Stimulated activated CD8-positive, alpha-beta memory T cell treated with anti-CD3 and anti-CD28 coated beads, Interleukin-15, amount 100 ng/mL, for 24 hours (primary cell): ENCODE measurements around the gene STRN3.
"Not testable (repeated sequence)": the region's sequence is repeated elsewhere in the genome, so short reads cannot be mapped to it uniquely, and the experiment has no call there.

Experiments
- DNase-seq: peaks from one replicate; pipeline ENCODE4 v3.0.0-alpha.2; 2020; ENCODE audit warnings: low read depth

STRN3 gene

DNA sequence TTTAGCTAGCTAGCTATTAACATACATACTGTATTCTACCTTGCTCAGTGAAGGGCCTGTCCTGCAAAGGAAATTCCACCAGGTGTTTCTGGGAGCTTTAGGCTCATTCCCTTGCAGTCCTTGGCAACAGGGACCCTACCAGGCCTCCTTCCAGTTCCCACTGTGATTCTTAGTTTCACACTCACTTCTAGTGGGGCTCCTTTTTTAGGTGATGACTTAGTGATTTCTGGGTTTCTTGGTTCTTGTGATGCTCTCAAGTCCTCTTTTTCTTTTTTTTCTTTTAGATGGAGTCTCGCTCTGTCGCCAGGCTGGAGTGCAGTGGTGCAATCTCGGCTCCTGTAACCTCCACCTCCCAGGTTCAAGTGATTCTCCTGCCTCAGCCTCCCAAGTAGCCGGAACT is 10.4 kb upstream of the STRN3 start:
- DNase-seq: no peak

DNA sequence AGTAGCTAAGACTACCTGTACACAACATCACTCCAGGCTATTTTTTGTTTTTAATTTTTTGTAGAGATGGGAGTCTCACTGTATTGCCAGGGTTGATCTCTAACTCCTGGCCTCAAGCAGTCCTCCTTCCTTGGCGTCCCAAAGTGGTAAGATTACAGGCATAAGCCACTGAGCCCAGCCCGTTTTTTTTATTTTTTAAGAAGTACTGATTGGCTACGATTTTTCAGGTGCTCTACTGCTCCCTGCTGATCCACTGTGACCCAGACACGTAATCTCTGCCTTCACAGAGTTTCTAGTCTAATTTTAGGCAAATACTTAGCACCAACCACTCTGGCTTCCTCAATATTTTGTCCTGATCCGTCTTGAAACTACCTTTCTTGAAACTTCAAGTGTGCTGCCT is 4.3 kb upstream of the STRN3 start:
- no peak for DNase-seq

DNA sequence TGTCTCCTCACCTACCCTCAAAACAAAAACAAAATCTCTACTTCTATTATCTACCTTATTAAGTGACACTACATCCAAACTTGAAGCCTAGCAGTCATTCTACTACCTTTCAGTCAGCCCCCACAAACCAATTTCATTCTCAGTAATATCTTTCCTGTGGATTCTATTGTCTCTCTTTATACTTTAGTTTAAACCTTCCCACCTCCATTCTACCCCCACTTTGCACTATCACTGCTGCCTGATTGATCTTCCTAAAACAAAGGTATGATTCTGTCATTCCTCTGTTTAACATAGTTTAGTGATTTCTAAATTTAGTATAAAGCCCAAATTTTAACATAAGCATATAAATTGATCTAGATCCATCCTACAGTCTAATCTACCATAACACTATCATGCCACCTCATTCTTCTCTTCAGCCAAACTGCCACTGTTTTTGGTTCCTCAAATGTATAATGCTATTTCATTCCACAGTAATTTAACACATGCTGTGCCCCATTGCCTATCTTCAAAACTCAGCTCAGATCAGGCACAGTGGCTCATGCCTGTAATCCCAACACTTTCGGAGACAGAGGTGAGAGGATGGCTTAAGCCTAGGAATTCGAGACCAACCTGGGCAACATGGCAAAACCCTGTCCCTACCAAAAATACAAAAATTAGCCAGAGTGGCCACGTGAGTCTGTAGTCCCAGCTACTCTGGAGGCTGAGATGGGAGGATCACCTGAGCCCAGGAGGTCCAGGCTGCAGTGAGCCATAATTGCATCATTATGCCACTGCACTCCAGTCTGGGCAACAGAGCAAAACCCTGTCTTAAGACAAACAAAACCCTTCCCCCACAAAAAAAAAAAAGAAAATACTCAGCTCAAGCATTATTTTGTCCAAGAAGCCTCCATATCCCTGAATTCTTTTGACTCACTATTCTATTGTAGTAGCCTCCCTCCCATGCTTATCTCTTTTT is 3.1 kb upstream of the STRN3 start:
- DNase-seq: no peak

DNA sequence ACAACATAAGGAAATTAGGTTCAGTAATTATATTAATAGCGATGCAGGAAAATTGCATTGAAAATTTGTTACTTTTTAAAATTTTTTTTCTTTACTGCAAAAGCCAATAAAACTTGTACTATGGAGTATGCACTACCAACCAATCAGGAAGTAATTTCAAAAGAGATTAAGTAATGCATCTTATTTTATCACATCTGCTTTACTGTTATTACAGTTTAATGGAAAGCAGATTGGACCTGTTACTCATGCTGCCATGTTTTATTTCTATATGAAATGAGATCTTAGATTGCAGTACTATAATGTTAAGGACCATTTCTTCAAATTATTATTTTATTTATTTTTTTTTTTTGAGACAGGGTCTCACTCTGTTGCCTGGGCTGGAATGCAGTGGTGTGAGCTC is 1.7 kb upstream of the STRN3 start:
- DNase-seq: no peak

DNA sequence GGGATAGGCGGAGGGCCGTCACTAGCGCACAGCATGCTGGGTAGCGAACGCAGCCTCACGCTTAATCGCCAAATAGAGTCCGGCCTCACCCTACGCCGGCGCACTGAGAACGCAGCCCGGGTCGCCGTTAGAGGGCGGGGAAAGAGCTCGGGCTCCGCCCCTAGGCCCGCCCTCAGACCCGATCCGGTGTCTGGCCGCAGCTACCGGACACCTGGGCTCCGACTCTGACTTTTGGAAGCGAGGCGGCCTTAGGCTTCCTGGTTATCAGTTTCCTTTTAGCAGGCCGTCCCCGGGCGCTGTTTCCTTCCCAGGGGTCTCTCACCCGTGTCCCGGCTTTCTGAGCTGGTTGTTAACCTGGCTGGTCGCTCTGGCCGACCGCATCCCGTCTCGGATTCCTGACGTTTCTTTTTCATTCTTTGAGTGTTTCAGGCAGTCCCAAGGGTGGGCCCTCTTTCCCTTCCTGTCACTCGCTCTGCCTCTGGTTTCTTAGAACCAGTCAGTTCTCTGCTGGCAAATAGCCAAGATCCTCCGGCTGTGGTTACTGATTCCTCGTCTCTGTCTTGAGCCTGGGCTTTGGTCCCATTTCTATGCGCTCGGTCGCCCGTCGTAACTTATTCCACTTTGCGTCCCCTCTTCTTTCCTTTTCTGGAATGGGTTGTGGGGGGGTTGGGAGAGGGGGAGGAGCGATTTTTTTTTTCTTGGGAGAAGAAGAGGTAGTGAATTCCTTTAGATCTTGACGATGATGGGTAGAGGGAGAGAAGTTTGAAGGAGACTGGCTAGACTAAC is 464 bp upstream of the STRN3 start:
- peak; percentile 72 for DNase-seq

DNA sequence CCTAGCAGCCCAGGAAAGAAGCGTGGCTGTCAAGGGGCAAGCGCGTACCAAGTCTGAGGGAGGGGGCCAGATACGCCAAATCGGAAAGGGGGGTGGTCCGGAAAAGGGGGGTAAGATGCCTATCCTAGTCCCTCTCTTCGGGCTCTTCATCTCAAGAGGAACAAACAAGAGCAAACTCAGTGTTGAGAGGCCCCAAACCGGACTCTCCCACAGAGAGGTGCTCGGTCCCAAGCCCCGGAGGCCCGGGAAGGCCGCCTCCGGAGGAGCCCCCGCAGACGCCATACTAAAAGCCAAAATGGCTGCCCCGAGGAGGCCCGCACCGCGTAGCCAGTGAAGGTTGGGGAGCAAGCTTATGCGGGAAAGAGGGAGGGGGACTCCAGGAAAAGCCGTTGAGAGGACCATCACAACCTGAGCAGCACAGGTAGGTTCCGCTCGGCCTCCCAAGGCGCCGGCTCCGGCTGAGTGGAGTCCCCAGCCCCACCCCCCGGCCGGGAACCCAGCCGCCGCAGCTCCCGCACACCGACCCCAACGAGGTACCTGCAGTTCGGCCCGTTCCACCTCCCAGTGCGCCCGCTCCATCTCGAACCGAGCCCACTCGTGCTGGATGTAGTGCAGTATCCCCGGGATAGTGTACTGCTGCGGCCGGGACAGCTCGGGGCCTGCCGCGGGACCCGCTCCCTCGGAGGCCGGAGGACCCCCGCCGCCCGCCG is 657 bp downstream of the STRN3 start, which contains the start of gene AP4S1:
Gene AP4S1, plus strand, starts transcription at position 283 of the 710 bp plus-strand sequence. CDS start 40,548 bp downstream, outside the sequence.
- DNase-seq: peak; percentile 23

DNA sequence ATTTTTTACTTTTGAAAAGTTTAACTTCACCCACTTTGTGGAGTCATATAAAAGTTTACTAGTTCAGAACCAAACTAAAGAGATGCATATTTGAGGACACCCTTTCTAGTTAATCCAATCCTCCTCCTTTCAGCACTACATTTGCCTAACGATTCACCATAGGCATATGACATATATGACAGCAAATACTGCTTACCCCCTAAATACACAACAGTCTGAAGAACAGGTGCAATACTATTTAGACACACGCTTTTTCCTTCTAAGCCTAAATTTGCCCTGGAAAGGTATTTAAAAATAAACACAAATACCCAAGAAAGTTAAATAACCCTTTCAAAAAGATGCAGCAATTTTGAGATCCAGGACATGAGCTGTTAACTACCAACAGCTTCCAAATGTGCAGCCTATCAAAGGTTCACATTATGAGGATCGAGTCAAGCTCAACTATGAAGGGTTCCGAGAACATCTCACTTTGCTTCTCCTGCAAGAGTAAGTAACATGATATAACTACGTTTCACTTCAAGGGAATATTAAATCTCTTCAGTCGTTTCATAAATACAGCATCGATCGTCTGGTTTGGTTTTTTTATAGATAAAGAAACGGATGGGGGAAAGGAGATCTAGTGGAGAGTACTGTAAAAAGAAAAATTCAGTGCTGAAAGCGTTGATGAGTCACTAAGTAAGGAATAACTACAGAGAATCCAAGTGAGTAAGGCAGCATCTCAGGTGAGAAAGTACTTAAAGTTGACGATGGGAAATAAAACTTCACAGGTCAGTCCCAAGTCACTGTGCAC is 1.4 kb downstream of the STRN3 start:
- no peak for DNase-seq

DNA sequence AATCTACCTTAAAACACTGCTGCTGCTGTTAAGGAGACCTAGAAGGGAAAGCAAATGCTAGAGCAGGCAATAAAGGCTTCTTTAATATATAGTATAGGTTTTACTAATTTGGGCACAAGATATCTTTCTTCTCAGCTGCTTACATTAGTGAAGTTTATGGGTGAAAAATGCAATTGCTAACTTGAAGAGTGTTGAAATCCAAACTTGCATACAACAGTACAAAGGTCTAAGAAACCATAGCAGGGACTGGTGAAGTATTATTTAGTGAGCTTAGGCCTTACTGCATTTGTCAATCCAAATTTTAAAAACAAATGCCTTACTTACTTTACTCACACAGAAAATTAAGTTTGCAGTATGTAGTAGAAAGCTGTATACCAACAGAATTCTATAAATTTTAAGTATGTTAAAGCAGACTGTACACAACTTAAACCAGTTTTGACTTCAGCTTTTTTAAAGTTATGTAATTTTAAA is 2.1 kb downstream of the STRN3 start:
- no peak for DNase-seq

DNA sequence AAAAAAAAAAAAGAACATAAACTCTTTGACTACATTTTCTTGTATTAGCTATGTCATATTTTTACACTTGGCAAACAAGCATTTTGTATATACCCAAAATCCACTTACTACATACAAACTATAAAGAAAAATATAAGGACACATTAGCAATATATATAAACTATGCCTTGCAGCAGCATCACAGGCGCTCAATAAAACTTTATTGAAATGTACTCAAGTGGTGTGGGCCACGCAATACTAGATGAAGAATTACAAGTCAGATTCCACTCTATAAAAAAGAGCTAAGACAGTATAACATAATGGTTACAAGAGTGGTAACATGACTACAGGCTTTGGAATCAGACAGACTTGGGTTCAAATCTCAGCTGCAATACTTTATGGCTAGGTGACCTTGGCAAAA is 3.8 kb downstream of the STRN3 start:
- DNase-seq: no peak

DNA sequence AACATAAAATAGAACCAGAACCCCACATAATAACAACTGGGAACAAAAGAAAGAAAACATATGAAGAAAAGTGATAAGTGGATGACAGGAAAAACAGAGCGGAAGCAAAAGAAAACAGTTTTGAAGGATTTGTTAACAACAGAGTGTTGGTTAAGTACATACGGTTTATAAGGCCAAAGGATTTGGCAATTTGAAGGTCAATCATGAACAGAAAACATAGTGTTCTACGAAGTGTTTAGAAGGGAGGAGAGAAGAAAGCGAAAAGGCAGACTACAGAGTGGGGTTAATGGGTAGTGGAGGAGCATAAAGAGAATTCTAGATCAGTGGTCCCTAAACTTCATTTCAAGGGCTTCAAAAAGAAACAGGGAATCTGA is 4.6 kb downstream of the STRN3 start:
- DNase-seq: no peak

DNA sequence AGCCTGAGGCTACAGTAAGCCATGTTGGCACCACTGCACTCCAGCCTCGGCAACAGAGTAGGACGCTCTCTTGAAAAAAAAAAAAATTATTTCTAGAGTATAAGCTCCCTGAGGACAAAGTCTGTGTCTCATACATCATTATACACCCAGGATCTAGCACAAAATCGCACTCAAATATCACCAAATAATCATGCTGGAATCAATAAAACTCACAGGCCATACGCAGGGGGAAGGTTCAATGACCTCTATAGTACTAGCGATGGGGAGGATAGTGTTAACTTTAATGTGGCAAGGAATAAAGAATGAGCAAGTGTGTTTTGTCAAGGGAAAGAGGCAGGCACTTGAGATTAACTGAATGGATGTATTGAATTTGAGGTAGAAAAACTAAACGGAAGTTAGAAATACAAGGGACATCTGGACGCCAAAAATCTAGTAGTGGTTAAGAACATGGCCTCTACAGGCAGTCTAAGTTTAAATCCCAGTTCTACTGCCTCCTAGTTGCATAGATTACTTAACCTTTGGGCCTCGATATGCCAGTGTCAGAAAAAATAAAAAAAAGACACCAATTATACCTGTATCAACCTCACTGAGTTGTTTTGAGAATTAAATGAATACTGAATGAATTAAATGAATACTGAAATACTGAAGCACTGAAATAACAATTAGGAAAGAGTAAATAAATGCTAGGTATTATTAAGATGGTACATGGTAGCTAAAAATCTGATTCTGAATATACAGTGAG is 5.2 kb downstream of the STRN3 start:
- no peak for DNase-seq

DNA sequence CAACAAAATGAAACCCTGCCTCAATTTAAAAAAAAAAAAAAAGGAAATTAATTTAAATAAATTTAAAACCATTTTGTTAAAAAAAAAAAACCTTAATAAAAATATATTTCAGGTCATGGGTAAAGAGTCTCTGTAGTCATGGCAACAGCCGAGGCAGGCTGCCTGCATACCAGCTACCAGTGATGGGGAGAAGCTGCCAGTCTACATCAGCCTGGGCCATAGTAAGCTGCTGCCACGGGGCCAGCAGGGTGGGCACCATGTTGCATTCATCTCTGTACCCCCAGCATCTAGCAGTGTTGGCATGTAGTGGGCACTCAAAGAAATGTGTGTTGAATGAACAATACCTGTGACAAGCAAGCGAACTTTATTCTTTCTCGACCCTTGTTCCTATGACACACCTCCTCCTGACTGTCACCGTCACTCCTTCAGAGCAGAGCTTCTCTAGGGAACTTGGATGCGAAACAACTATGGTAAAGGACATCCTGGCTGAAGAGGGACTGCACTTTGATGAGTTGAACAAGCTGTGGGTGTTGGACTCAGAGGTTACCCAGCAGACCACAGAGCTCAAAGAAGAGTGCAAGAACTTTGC is 8.0 kb downstream of the STRN3 start:
- no peak for DNase-seq

DNA sequence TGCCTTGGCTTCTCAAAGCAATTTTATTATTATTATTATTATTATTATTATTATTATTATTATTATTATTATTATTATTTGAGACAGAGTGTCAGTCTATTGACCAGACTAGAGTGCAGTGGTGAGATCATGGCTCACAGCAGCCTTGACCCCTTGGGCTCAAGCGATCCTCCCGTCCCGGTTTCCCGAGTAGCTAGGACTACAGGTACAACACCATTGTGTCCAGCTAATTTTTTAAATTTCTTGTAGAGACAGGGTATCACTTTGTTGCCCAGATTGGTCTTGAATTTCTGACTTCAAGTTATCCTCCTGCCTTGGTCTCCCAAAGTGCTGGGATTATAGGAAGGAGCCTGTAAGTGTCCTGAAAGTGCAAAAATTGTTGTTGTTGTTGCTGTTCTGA is 12.3 kb downstream of the STRN3 start:
- no peak for DNase-seq

DNA sequence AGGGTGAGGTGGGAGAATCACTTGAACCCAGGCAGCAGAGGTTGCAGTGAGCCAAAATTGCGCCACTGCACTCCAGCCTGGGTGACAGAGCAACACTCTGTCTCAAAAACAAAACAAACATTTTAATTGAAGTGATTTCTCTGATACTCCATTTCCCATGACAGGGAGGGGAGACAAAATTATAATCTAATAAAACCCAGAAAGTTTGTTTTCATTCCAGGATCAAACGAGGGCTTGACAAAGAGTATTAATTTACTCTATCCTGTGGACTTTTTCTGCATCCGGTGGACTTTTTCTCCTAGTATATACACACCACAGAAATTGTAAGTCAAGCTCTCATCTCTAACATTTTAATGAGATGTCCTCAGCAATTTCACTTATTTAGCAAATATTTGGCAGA is 15.2 kb downstream of the STRN3 start:
- DNase-seq: no peak

DNA sequence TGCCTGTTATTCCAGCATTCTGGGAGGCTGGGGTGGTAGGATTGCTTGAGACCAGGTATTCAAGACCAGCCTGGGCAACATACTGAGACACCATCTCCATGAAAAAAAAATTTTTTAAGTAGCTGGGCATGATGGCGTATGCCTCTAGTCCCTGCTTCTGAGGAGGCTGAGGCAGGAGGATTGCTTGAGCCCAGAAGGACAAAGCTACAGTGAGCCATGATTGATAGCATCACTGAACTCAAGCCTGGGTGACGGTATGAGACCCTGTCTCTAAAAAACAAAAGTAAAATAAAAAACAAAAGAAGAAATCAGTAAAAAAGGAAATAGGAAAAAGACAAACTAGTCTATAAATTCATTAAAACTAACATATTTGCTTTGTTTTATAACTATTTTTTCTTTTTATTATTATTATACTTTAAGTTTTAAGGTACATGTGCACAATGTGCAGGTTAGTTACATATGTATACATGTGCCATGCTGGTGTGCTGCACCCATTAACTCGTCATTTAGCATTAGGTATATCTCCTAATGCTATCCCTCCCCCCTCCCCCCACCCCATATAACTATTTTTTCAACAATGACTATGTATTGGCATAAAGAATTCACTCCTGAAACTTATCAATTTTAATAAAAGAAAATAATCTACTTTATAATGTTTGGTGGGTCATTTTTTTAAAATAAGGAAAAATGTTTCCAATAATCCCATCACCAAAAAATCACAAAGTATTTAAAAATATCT is 16.2 kb downstream of the STRN3 start:
- no peak for DNase-seq

DNA sequence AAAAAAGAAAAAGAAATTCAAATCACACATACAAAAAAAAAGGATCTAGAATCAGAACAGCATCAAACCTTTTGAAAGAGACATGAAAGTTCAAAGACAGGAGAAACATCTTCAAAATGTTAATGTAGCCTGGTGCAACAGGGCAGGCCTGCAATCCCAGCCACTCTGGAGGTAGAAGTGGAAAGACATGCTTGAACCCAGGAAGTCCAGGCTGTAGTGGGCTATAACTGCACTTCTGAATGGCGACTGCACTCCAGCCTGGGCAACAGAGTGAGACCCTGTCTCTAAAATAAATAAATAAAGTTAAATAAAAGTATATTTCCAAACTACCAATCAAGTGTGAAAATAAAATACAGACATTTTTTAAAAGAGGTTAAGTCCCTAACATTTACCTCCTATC is 19.5 kb downstream of the STRN3 start:
- no peak for DNase-seq

DNA sequence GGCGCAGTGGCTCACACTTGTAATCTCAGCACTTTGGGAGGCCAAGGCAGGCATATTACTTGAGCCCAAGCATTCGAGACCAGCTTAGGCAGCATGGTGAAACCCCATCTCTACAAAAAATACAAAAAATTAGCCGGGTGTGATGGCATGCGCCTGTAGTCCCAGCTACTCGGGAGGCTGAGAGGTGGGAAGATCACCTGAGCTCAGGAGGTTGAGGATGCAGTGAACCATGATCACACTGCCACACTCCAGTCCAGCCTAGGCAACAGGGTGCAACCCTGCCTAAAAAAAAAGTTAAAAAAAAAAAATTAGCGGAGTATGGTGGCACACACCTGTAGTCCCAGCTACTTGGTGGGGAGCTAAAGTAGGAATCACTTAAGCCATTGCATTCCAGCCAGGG is 22.2 kb downstream of the STRN3 start:
- DNase-seq: not testable (repeated sequence)

DNA sequence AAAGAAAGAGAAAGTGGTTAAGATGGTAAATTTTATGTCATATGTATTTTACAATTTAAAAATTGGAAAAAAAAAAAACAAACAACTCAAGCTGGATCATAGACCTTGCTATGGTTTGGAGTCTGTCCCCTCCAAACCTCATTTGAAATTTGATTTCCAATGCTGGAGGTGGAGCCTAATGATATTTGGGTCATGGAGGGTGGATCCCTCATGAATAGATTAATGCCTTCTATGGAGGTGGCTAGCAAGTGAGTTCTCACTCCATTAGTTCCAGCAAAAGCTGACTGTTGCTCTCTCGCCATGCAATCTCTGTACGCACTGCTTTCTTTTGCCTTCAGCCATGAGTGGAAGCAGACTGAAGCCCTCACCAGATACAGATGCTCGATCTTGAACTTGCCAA is 22.9 kb downstream of the STRN3 start:
- DNase-seq: no peak

DNA sequence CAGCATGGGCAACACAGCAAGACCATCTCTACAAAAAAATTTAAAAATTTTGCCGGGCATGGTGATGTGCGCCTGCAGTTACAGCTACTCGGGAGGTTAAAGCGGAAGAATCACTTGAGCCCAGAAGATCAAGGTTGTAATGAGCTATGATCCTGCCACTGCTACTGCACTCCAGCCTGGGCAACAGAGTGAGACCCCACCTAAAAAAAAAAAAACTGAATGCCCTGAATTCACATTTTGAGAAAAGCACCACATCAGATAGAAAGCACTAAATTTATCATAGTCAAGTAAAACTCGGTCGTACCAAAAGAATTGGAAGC is 24.9 kb downstream of the STRN3 start:
- DNase-seq: no peak
